B cell (primary cell): ENCODE data around the gene SFXN1.

Source experiments
- CTCF ChIP-seq: fragments of 200-600 bp; IDR thresholded peaks from one replicate; pipeline ENCODE4 v1.8.0; 2022; ENCODE audit warnings: antibody characterized with exemption, mild to moderate bottlenecking
- EZH2 ChIP-seq: IDR thresholded peaks from 2 replicates; pipeline ENCODE4 v1.6.1; 2012; ENCODE audit warnings: borderline replicate concordance, low read depth, mild to moderate bottlenecking, moderate library complexity, low read length; ENCODE audit not compliant: insufficient read depth, poor library complexity, severe bottlenecking

DNA sequence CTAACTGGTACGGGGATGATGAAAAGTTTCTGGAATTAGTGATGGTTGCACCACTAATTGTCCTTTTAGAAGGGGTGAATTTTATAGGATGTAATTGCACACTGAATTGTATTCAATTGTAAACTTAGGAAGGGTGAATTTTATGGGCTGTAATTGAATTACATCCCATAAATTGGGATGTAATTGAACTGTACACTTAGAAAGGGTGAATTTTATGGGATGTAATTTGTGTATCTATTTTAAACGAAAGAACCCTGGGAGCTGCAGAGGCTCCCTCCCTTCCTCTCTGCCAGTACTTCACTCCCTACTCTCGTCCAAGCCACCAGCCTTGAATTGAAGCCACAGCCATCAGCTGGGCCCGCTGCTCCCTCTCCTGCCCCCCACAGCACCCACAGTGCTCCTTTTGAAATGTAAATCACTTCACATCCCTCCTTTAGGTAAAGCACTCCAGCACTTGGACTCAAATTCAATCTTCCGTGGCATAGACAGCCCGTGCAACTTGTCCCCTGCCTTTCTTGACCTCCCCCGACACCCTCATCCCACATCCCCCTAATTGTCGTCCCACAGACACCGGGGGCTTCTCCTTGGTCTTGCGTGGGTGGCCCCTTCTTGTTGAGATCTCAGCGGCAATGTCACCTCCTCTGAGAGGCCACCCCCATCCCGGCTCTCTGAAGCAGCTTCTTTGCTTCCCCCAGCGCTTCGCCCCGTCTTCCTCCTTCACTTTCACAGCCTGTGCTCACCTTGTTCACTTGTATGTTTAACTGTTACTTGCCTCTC lies 95.3 kb downstream of the SFXN1 start:
- TF ChIP-seq CTCF (no peak), EZH2 (no peak)
